GM18505 (cell line): Measurements from ENCODE around the gene ESPL1.

Experiments
- ATAC-seq: cut with Tn5 transposase; IDR thresholded peaks from one replicate; pipeline ENCODE4 v1.9.1; 2021; ENCODE audit not compliant: unreplicated experiment
- POLR2A ChIP-seq: IDR thresholded peaks from 4 replicates; pipeline ENCODE4 v1.6.1; 2011; ENCODE audit warnings: borderline replicate concordance; ENCODE audit not compliant: insufficient read depth, insufficient read length; ENCODE audit errors: extremely low read depth

ESPL1 gene

DNA sequence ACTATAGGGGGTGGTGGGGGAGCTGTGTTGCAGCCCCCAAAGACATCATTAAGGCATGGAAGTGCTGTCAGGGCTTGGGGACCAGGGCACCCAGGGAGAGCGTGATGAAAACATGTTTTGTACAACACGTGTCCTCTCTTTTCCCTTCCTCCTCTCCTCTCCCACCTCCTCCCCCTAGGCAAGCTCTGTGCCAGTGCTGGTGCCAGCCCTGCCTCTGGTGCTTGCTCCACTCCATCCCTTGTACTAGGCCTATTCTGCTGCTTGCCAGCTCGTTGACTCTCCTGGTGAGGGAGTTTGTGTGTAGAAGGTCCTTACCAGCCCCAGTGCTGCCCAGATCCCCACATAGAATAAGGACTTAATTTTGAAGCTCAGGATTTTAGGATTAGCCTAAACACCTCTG, 32.9 kb upstream of the ESPL1 start:
- no peak for TF ChIP-seq POLR2A
- no peak for ATAC-seq

DNA sequence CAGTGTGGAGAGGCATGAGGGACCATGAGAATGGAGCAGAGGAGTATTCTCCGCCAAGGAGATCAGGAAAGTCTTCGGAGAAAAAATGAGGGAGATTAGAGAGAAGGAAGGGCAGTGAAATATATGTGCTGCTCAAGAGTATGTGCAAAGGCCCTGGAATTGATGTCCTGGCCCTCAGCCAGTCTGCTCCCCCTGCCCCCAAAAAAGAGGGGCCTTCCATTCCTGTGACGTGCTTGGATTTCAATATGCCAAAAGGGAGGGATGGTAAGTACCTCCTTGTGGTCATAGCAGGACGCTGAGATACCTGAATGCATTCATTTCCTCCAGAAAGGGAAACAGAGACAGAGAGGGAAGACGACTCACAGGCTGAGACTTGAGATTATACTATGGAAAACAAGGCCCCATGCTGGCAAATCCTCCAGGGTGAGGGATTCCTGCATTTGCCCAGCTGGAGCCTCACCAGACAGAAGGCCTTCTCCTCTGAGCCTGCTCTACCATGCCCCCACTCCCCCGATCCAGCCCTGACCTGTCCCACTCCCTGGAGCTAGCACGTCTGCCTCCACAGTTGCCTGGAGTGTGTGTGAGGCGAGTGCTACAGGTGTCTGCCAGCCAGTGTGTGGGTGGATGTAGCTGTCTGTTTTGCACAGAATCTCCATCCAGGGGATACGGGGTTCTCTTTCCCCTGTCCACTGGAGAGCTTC, 32.2 kb upstream of the ESPL1 start:
- TF ChIP-seq POLR2A = no peak
- no peak for ATAC-seq

DNA sequence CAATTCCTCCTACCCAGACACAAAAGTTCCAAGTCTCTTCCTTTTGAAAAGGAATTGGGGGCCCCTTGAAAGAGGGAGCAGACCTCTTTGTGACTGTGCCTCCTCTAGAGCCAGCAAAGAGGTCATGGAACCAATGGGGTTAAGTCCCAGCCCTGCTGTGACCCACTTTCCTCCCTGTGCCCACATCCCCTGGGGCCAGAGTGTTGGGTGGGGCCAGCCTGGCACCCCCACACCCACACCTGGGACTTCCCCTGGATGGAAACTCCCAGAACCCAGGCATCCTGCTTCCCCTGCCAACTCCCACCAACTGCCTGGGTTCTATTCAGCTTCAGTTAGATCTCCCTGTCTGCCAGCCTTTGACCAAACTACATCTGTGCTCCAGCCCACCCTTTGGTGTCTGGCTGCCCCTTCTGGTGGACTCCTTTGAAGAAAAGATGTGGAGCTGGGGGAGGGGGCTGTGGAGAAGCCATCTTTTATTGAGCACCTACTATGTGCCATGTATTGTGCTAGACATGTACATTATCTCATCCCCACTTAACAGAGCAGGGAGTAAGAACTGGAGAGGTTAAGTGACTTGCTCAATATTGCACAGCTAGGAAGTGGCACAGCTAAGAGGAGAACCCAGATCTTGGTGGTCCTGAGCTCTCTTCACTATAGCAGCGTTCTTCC, 31.5 kb upstream of the ESPL1 start:
- ATAC-seq = no peak
- TF ChIP-seq POLR2A = no peak

DNA sequence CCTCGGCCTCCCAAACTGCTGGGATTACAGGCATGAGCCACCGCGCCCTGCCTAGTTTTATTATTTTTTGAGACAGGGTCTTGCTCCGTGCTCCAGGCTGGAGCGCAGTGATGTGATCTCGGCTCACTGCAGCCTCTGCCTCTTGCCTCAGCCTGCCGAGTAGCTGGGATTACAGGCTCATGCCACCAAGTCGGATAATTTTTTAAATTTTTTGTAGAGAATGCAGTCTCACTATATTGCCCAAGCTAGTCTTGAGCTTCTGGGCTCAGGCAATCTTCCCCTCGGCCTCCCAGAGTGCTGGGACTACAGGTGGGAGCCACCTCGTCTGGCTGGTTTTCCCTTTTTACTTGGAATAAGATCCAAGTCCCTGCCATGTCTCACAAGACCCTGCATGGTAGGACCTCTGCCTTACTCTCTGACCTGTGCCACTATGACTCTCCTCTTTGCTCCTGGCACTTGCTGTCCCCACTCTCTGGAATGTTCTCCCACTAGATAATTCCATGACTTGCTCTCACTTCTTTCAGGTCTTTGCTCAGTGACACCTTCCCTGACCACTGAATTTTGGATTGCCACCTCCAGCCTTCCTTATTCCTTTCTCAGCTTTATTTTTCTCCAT, 28.3 kb upstream of the ESPL1 start:
- no peak for TF ChIP-seq POLR2A
- no peak for ATAC-seq

DNA sequence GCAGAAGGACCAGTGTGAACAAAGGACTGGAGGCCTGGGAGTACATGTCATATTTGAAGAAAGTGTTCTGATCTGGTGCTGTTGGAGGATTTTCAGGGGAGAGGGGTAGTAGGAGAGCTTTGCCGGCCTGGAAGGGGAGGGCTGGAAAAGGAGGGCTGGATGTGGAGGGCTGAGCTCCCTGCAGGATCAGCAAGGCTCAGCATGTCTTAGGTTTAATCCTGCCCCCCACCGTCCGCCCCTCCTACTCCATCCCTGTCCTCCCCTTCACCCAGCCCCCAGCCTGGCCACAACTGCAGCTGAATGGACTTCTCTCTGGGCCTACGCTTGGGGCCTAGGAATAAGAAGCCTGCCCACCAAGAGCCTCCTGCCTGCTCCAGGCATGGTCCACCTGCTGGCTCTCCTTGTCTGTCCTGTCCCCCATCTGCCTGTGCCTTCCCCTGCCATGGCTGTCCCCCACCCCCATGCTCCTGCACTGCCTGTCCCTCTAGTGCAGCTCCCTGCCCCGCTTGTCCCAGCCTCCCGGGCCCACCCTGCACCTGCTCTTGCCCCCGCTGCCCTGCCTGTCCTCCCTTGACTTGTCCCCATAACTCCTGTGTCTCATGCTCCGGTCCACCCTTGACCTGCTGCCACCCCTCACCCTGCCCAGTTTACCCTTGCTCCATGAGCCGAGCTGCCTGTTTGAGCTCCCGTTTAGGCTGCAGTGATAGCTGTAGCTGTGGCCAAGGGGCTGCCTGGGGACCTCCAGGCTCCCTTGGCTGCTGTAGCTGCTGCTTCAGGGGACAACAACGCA, 26.3 kb upstream of the ESPL1 start:
- TF ChIP-seq POLR2A = no peak
- no peak for ATAC-seq

DNA sequence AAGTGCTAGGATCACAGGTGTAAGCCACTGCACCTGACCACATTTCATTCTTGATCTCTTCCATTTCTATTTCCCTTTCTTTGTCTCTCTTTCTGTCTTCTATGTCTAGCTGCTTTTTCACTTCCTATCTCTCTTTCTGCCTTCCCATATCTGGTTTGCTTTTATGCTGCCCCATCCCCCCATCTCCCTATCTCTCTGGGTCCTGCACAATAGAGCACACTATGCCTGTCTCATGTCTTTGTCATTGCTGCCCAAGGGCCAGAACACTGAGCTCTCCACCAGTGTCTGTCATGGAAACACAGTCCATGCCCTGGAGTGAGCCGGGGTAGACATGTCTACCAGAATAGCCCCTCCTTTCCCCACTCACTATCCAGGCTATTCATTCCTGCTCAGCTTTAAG, 23.8 kb upstream of the ESPL1 start:
- ATAC-seq = no peak
- no peak for TF ChIP-seq POLR2A

DNA sequence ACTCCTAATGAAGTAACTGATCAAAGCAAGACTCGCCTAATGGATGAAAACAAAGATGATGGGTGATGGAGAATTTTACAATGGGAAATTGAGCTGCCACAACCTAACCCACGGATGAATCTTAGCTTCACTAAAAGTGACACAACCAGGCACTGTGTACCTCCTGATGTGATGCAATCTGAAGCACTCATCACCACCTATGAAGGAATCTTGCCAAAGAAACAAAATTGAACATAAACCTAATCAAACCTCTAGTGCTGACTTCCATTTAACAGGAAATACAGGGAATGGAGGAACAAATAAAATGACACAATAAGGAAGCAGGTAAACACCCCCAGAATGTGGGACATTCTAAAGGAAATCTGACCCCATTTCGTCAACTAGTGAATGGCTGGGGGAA, 22.8 kb upstream of the ESPL1 start:
- ATAC-seq = no peak

DNA sequence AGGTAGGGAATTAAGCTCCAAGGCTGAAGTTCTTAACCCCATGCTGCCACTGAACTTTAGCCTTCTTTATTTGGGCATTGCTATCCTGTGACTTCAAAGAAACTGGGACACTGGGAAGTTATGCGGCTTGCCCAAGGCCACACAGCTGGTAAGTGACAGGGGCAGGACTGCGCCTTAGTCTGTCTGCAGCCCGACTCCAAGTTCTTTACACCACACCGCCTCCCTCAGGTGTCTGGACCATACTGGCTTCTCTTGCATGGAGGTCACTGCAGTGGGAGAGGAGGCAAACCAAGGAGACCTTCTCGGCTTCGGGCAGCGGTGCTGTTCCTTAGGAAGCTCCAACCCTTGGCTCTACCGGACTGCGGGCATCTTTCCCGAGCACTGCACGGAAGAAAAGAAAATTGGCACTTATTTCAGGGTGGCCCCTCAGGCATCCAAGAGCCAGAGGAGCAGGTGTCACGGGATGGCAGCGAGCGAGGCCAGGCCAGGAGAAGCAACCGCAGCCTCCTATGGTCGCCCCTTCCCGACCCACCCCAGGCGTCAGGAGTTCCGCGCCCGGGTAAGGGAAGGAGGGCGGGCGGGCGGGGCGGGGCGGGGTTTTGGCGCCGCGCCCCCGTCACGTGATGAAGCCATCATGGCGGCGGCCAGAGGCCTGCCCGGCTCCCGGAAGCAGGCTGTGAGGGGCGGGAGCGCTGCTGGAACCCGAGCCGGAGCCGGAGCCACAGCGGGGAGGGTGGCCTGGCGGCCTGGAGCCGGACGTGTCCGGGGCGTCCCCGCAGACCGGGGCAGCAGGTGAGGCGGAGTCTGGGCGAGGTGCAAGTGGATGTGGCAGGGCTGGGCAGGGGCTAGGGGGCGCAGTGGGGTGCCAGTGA, 16.4 kb upstream of the ESPL1 start:
- peak; percentile 65 for ATAC-seq
- peak; percentile 82 for TF ChIP-seq POLR2A

More for the DNA sequence above, 22.8 kb upstream of the ESPL1 start:
- TF ChIP-seq POLR2A = no peak

DNA sequence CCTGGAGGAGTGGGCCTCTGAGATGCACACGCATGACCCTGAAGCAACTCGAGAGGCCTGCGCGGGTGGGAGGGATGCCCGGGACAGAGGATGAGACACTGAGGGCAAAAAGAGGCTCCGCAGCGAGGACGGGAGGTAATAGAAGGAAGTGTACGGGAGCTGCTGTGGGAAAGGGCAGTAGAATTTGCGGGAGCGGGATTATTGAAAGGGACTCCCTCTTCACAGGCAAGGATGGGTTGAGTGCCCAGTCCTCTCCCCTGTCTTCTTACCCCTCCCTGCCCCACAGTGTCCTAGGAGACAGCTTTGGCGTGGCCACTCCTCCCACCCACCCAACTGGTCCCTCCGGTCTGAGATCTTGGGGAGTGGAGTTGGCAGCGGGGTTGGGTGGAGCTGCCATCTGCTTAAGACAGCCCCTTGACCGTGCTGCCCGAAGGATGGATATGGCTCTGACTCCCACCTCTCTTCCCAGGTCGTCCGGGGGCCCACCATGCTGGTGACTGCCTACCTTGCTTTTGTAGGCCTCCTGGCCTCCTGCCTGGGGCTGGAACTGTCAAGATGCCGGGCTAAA, 15.7 kb upstream of the ESPL1 start:
- ATAC-seq = no peak
- no peak for TF ChIP-seq POLR2A

DNA sequence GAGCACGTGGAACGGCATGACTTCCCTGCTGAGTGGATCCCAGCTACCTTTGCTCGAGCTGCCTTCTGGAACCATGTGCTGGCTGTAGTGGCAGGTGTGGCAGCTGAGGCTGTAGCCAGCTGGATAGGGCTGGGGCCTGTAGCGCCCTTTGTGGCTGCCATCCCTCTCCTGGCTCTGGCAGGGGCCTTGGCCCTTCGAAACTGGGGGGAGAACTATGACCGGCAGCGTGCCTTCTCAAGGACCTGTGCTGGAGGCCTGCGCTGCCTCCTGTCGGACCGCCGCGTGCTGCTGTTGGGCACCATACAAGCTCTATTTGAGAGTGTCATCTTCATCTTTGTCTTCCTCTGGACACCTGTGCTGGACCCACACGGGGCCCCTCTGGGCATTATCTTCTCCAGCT, 14.8 kb upstream of the ESPL1 start:
- TF ChIP-seq POLR2A = no peak
- no peak for ATAC-seq

DNA sequence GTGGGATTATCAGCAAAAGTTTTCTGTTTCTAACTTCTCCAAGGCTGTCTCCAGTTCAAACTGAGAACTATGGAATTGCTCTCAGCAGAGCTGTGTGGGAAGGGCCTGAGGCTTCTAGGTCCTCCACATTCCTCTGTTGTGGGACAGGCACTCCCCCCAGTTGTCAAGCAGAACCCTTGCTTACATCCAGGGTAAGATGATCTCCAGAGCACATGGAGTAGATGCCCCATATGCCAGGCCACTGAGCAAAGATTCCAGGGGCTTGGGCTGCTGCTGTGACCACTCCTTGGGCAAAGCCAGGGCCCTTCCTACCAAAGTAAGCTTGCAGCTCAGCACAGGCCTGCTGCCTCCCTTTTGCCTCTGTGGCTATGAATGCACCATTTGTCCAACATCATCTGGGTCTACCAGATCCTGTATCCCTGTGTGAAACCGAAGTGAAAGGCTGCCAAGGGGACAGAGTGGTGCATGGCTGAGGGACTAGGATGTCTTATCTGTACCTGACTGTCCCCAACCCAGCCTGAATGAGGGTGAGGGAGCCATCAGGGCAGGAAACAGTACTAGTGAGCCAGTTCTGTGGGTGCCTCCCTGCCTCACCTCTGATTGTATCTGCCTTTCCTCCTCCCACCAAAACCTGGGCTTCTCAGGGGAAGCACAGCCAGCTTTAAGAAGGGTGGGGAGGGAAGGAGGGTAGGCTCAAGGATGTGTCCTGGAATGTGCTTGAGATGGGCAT, 13.1 kb upstream of the ESPL1 start:
- ATAC-seq = no peak
- TF ChIP-seq POLR2A = no peak

DNA sequence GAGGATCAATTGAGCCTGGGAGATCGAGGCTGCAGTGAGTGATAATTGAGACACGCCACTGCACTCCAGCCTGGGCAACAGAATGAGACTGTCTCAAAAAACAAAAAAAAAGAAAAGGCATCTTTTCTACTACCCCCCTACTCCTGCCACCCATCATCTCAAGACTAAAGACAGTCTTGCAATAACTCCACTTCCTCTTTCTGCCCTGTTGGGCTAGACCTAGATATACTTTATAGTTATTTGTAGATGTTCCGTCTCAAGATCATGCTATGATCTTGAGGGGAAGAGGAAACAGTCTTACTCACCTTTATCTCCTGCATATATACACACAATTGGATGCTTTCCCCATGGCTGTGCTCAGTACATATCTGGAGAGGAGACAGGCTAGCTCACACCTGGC, 12.1 kb upstream of the ESPL1 start:
- ATAC-seq = no peak
- no peak for TF ChIP-seq POLR2A
